Activated T-cell treated with anti-CD3 and anti-CD28 coated beads, Interleukin-2, amount 50 U/mL, for 72 hours (primary cell): Measurements from ENCODE around the gene NLGN1. TPM values are rescaled to one million over a fixed set of nuclear protein-coding genes. Genes with fewer than 3 reads are reported as not detected.

Source experiments
- ATAC-seq, 2 donors: fragments of 150-1000 bp; cut with Tn5 transposase; replicated peaks in 1 of 2; 2 replicates each; pipeline ENCODE4 v1.10.0; 2021; ENCODE audit warnings: moderate library complexity in 2 of 2, mild to moderate bottlenecking in 1 of 2
- DNase-seq, 2 donors: peaks; one replicate each; pipeline ENCODE4 v3.0.0; 2021 to 2022; ENCODE audit warnings: mixed read lengths in 1 of 2
- H3K27ac Mint-ChIP-seq: one replicate; pipeline ENCODE4 v1.8.0; 2022; ENCODE audit warnings: mild to moderate bottlenecking, moderate library complexity, mixed read lengths
- H3K27me3 Mint-ChIP-seq: one replicate; pipeline ENCODE4 v1.8.0; 2022; ENCODE audit warnings: low read depth, mixed read lengths
- H3K36me3 Mint-ChIP-seq, 2 donors: one replicate each; pipeline ENCODE4 v1.8.0; 2022; ENCODE audit warnings: mixed read lengths in 2 of 2, mild to moderate bottlenecking in 1 of 2; ENCODE audit not compliant: insufficient read depth in 2 of 2
- H3K4me1 Mint-ChIP-seq: one replicate; pipeline ENCODE4 v1.8.0; 2022; ENCODE audit warnings: low read depth, mixed read lengths
- H3K4me3 Mint-ChIP-seq, 2 donors: one replicate each; pipeline ENCODE4 v1.8.0; 2022; ENCODE audit warnings: mild to moderate bottlenecking in 2 of 2, mixed read lengths in 2 of 2, moderate library complexity in 2 of 2
- H3K9me3 Mint-ChIP-seq, 2 donors: one replicate each; pipeline ENCODE4 v1.8.0; 2022; ENCODE audit warnings: mixed read lengths in 2 of 2
- total RNA-seq, 2 donors: library from RNA; stranded (reverse); gene quantifications; one replicate each; pipeline ENCODE4 v1.2.3, GENCODE V29; 2022

Gene NLGN1
- total RNA-seq, 2 donors from 2014 or later: not detected

GRCh38 chr3:173789530-173790162 lies 392.1 kb downstream of the NLGN1 start:
- Mint-ChIP-seq H3K27ac (no peak overlapping the region), H3K4me3 (no peak overlapping the region), H3K9me3 (peaks cover 1 to 8% of the 10 kb centered on the region in 2 donors), H3K4me1 (no peaks in the 10 kb centered on the region), H3K27me3 (no peaks in the 10 kb centered on the region), H3K36me3 (no peaks in the 10 kb centered on the region)
- DNase-seq (no peak), ATAC-seq (no peak)

GRCh38 chr3:173793963-173794362 lies 396.4 kb downstream of the NLGN1 start:
- no peaks in the 10 kb centered on the region for H3K4me1 Mint-ChIP-seq
- no peak overlapping the region for H3K27ac Mint-ChIP-seq
- no peaks in the 10 kb centered on the region for H3K27me3 Mint-ChIP-seq
- no peaks in the 10 kb centered on the region for H3K36me3 Mint-ChIP-seq
- no peak overlapping the region for H3K4me3 Mint-ChIP-seq
- peaks cover 1 to 6% of the 10 kb centered on the region in 2 donors for H3K9me3 Mint-ChIP-seq
- DNase-seq (no peak), ATAC-seq (no peak)

- Mint-ChIP-seq H3K4me3 (no peak overlapping the region), H3K4me1 (no peaks in the 10 kb centered on the region), H3K27ac (no peak overlapping the region), H3K27me3 (no peaks in the 10 kb centered on the region), H3K9me3 (peaks cover 1 to 3% of the 10 kb centered on the region in 2 donors), H3K36me3 (no peaks in the 10 kb centered on the region)
- ATAC-seq (no peak), DNase-seq (no peak)
Observed at GRCh38 chr3:173796405-173796804, 398.9 kb downstream of the NLGN1 start.

GRCh38 chr3:173796890-173797289 lies 399.3 kb downstream of the NLGN1 start:
- no peak for DNase-seq
- Mint-ChIP-seq H3K9me3 (peaks cover 1 to 3% of the 10 kb centered on the region in 2 donors), H3K4me1 (no peaks in the 10 kb centered on the region), H3K27me3 (no peaks in the 10 kb centered on the region), H3K36me3 (no peaks in the 10 kb centered on the region), H3K4me3 (no peak overlapping the region), H3K27ac (no peak overlapping the region)
- no peak for ATAC-seq

- Mint-ChIP-seq H3K27ac (no peak overlapping the region), H3K27me3 (no peaks in the 10 kb centered on the region), H3K4me1 (no peaks in the 10 kb centered on the region), H3K4me3 (no peak overlapping the region), H3K36me3 (no peaks in the 10 kb centered on the region), H3K9me3 (no peaks in the 10 kb centered on the region)
- no peak for ATAC-seq
- DNase-seq: no peak
Observed at GRCh38 chr3:173799060-173799816, 401.7 kb downstream of the NLGN1 start.

GRCh38 chr3:173800154-173800553 lies 402.6 kb downstream of the NLGN1 start:
- Mint-ChIP-seq H3K27ac (no peak overlapping the region), H3K9me3 (no peaks in the 10 kb centered on the region), H3K36me3 (no peaks in the 10 kb centered on the region)

GRCh38 chr3:173814809-173815208 lies 417.3 kb downstream of the NLGN1 start:
- H3K36me3 Mint-ChIP-seq: no peaks in the 10 kb centered on the region
- DNase-seq (no peak), ATAC-seq (no peak)
- no peak overlapping the region for H3K4me3 Mint-ChIP-seq
- no peaks in the 10 kb centered on the region for H3K27me3 Mint-ChIP-seq
- H3K27ac Mint-ChIP-seq: no peak overlapping the region
- peaks cover 8 to 11% of the 10 kb centered on the region in 2 donors for H3K9me3 Mint-ChIP-seq
- no peaks in the 10 kb centered on the region for H3K4me1 Mint-ChIP-seq

More at GRCh38 chr3:173800154-173800553, 402.6 kb downstream of the NLGN1 start:
- DNase-seq: no peak
- no peaks in the 10 kb centered on the region for H3K4me1 Mint-ChIP-seq
- H3K27me3 Mint-ChIP-seq: no peaks in the 10 kb centered on the region
- no peak for ATAC-seq
- no peak overlapping the region for H3K4me3 Mint-ChIP-seq

GRCh38 chr3:173819368-173819767 lies 421.8 kb downstream of the NLGN1 start:
- H3K9me3 Mint-ChIP-seq: peaks cover 8 to 11% of the 10 kb centered on the region in 2 donors
- no peak overlapping the region for H3K27ac Mint-ChIP-seq
- ATAC-seq (no peak), DNase-seq (no peak)
- H3K36me3 Mint-ChIP-seq: no peaks in the 10 kb centered on the region
- no peak overlapping the region for H3K4me3 Mint-ChIP-seq
- no peaks in the 10 kb centered on the region for H3K27me3 Mint-ChIP-seq
- no peaks in the 10 kb centered on the region for H3K4me1 Mint-ChIP-seq

GRCh38 chr3:173823911-173824460 lies 426.4 kb downstream of the NLGN1 start:
- Mint-ChIP-seq H3K9me3 (peaks cover 7 to 8% of the 10 kb centered on the region in 2 donors), H3K4me3 (no peak overlapping the region), H3K4me1 (no peaks in the 10 kb centered on the region), H3K36me3 (no peaks in the 10 kb centered on the region), H3K27me3 (no peaks in the 10 kb centered on the region), H3K27ac (no peak overlapping the region)
- no peak for DNase-seq
- no peak for ATAC-seq

GRCh38 chr3:173825730-173826129 lies 428.2 kb downstream of the NLGN1 start:
- Mint-ChIP-seq H3K36me3 (no peaks in the 10 kb centered on the region), H3K4me3 (no peak overlapping the region), H3K27me3 (no peaks in the 10 kb centered on the region), H3K4me1 (no peaks in the 10 kb centered on the region), H3K9me3 (peaks cover 2% of the 10 kb centered on the region in 2 donors), H3K27ac (no peak overlapping the region)
- ATAC-seq (no peak), DNase-seq (no peak)

- H3K27me3 Mint-ChIP-seq: no peaks in the 10 kb centered on the region
- no peaks in the 10 kb centered on the region for H3K36me3 Mint-ChIP-seq
- H3K9me3 Mint-ChIP-seq: peaks cover 2% of the 10 kb centered on the region in 2 donors
- H3K27ac Mint-ChIP-seq: no peak overlapping the region
- H3K4me1 Mint-ChIP-seq: no peaks in the 10 kb centered on the region
- DNase-seq (no peak), ATAC-seq (no peak)
- H3K4me3 Mint-ChIP-seq: no peak overlapping the region
Observed at GRCh38 chr3:173826416-173826815, 428.9 kb downstream of the NLGN1 start.

- Mint-ChIP-seq H3K36me3 (no peaks in the 10 kb centered on the region), H3K27ac (no peak overlapping the region), H3K9me3 (peaks cover 2% of the 10 kb centered on the region in 2 donors), H3K4me1 (no peaks in the 10 kb centered on the region), H3K4me3 (no peak overlapping the region), H3K27me3 (no peaks in the 10 kb centered on the region)
- DNase-seq (no peak), ATAC-seq (no peak)
Observed at GRCh38 chr3:173826901-173827609, 429.5 kb downstream of the NLGN1 start.

GRCh38 chr3:173838644-173839043 lies 441.1 kb downstream of the NLGN1 start:
- no peaks in the 10 kb centered on the region for H3K36me3 Mint-ChIP-seq
- no peaks in the 10 kb centered on the region for H3K4me1 Mint-ChIP-seq
- no peak for DNase-seq
- no peak for ATAC-seq
- peaks cover 0 to 4% of the 10 kb centered on the region in 2 donors for H3K9me3 Mint-ChIP-seq
- H3K27me3 Mint-ChIP-seq: no peaks in the 10 kb centered on the region
- no peak overlapping the region for H3K4me3 Mint-ChIP-seq
- no peak overlapping the region for H3K27ac Mint-ChIP-seq
